B cell (primary cell): Measurements from ENCODE around the gene MEA1. TPM values are rescaled to one million over a fixed set of nuclear protein-coding genes. Genes with fewer than 3 reads are reported as not detected.

Source experiments
- ATAC-seq: fragments of 200-7000 bp; cut with Tn5 transposase; one replicate; pipeline ENCODE4 v1.10.0; 2021; ENCODE audit warnings: low read depth, mild to moderate bottlenecking, moderate number of reproducible peaks, moderate library complexity
- CTCF ChIA-PET: fragments of 350-600 bp; sonication (Branson Sonifier 250); formaldehyde crosslinking; loops from one replicate; lab custom pipeline; 2021; ENCODE audit warnings: antibody characterized with exemption, inconsistent platforms; lab: Charles Lee
- POLR2A ChIA-PET: fragments of 350-600 bp; sonication (Branson Sonifier 250); formaldehyde crosslinking; loops from one replicate; lab custom pipeline; 2021; ENCODE audit warnings: antibody characterized with exemption; lab: Charles Lee
- DNase-seq: peaks from one replicate; pipeline ENCODE4 v3.0.0; 2013
- H2AFZ ChIP-seq: 2 replicates; pipeline ENCODE4 v1.6.1; 2012; ENCODE audit warnings: mild to moderate bottlenecking, low read depth, low read length; ENCODE audit not compliant: insufficient read depth, poor library complexity, severe bottlenecking
- H3K27ac ChIP-seq, 2 donors: 1 replicate in 1 of 2; 2 replicates in 1 of 2; pipeline ENCODE4 v1.5.1; 2012 to 2013; ENCODE audit warnings: low read length in 2 of 2, mild to moderate bottlenecking in 2 of 2, moderate library complexity in 1 of 2
- H3K27me3 ChIP-seq, 4 experiments: fragments of 200-600 bp in 1 of 4; sonication (generic) in 1 of 4; replicated peaks in 1 of 4; 1 replicate in 2 of 4; 2 replicates in 2 of 4; pipeline versions ENCODE4 v1.6.1 to v1.7.0; 2013 to 2016; ENCODE audit warnings: low read length in 3 of 4, mild to moderate bottlenecking in 2 of 4, mixed read lengths in 1 of 4, moderate library complexity in 1 of 4; ENCODE audit not compliant: insufficient read depth in 4 of 4, control insufficient read depth in 3 of 4; ENCODE audit errors: control extremely low read depth in 1 of 4
- H3K36me3 ChIP-seq, 2 experiments: replicated peaks in 1 of 2; 1 replicate in 1 of 2; 2 replicates in 1 of 2; pipeline versions ENCODE4 v1.6.1 to v1.7.1; 2013; ENCODE audit warnings: low read length in 1 of 2; ENCODE audit not compliant: insufficient read depth in 2 of 2, control insufficient read depth in 1 of 2; ENCODE audit errors: control extremely low read depth in 1 of 2, extremely low read depth in 1 of 2
- H3K4me1 ChIP-seq, 2 donors: fragments of 200-600 bp in 1 of 2; sonication (generic) in 1 of 2; 1 replicate in 1 of 2; 2 replicates in 1 of 2; pipeline versions ENCODE4 v1.5.1 to v1.6.1; 2013 to 2017; ENCODE audit warnings: low read length in 2 of 2; ENCODE audit not compliant: control insufficient read depth in 2 of 2, insufficient read depth in 2 of 2
- H3K4me2 ChIP-seq: replicated peaks from 2 replicates; pipeline ENCODE3; 2012; ENCODE audit warnings: mild to moderate bottlenecking, low read depth, low read length; ENCODE audit not compliant: poor library complexity, severe bottlenecking
- H3K4me3 ChIP-seq, 5 experiments: fragments of 200-600 bp in 1 of 5; sonication (generic) in 1 of 5; 1 replicate in 3 of 5; 2 replicates in 2 of 5; pipeline versions ENCODE4 v1.5.1 to v1.7.0; 2011 to 2016; ENCODE audit warnings: low read length in 4 of 5, mild to moderate bottlenecking in 4 of 5, low read depth in 2 of 5, control low read depth in 1 of 5, moderate library complexity in 1 of 5; ENCODE audit not compliant: insufficient read depth in 1 of 5; ENCODE audit errors: control extremely low read depth in 1 of 5, extremely low read depth in 1 of 5
- H3K79me2 ChIP-seq: fragments of 200-600 bp; sonication (generic); one replicate; pipeline ENCODE4 v1.6.0; 2016; ENCODE audit warnings: low read length; ENCODE audit not compliant: control insufficient read depth, insufficient read depth
- H3K9ac ChIP-seq: fragments of 200-600 bp; sonication (generic); 2 replicates; pipeline ENCODE4 v1.6.1; 2017; ENCODE audit warnings: mild to moderate bottlenecking, low read length, moderate library complexity
- H3K9me3 ChIP-seq, 3 donors: one replicate each; pipeline versions ENCODE4 v1.6.1 to v1.7.1; 2013; ENCODE audit warnings: low read length in 2 of 3; ENCODE audit not compliant: control insufficient read depth in 2 of 3, insufficient read depth in 1 of 3; ENCODE audit errors: control extremely low read depth in 1 of 3
- H4K20me1 ChIP-seq: 2 replicates; pipeline ENCODE4 v1.6.0; 2012; ENCODE audit warnings: mild to moderate bottlenecking, low read length; ENCODE audit not compliant: insufficient read depth, control insufficient read depth, poor library complexity, severe bottlenecking
- H3K27ac Mint-ChIP-seq: one replicate; pipeline ENCODE4 v1.8.0; 2021; ENCODE audit warnings: mixed read lengths
- H3K27me3 Mint-ChIP-seq: one replicate; pipeline ENCODE4 v1.8.0; 2021; ENCODE audit warnings: mixed read lengths
- H3K4me1 Mint-ChIP-seq: one replicate; pipeline ENCODE4 v1.8.0; 2021; ENCODE audit warnings: mixed read lengths
- H3K4me3 Mint-ChIP-seq: one replicate; pipeline ENCODE4 v1.8.0; 2021; ENCODE audit warnings: mixed read lengths
- H3K9me3 Mint-ChIP-seq: one replicate; pipeline ENCODE4 v1.8.0; 2022; ENCODE audit warnings: mixed read lengths; ENCODE audit not compliant: insufficient read depth
- CTCF ChIP-seq: fragments of 200-600 bp; IDR thresholded peaks from one replicate; pipeline ENCODE4 v1.8.0; 2022; ENCODE audit warnings: antibody characterized with exemption, mild to moderate bottlenecking
- EZH2 ChIP-seq: IDR thresholded peaks from 2 replicates; pipeline ENCODE4 v1.6.1; 2012; ENCODE audit warnings: borderline replicate concordance, low read depth, mild to moderate bottlenecking, moderate library complexity, low read length; ENCODE audit not compliant: insufficient read depth, poor library complexity, severe bottlenecking
- WGBS: methylation state at CpG from one replicate; pipeline ENCODE4 v1.1.5; 2013; ENCODE audit warnings: missing lambda C conversion rate; ENCODE audit not compliant: insufficient coverage; 5-methylcytosine and 5-hydroxymethylcytosine counted together
- intact Hi-C: fragments of 100-400 bp; cut with micrococcal nuclease; formaldehyde crosslinking; loops from one replicate; pipeline ENCODE4 v1.10.0; 2022
- polyA plus RNA-seq: library from polyadenylated mRNA; depleted of rRNA; stranded (reverse); fragments of >200 nt; gene quantifications from 2 replicates; pipeline ENCODE4 v1.2.3, GENCODE V29; 2012
- total RNA-seq, 2 donors: library from RNA; stranded (reverse); fragments of 120-200 nt in 1 of 2; gene quantifications; 1 replicate in 1 of 2; 2 replicates in 1 of 2; pipeline versions ENCODE4 v1.2.3 to v1.2.4, GENCODE V29; 2013 to 2022

The MEA1 gene
- total and polyA plus RNA-seq, 2 donors (not counting 1 experiment from before 2014, with no cell fraction given) = 35.7 to 36.7 TPM

- H3K27ac ChIP-seq = peak overlapping the region; percentile 25 to 72
- peak overlapping the region; percentile 8 to 94 (median 85) for H3K4me3 ChIP-seq
- peak overlapping the region; percentile 60 for H3K4me3 Mint-ChIP-seq
- no peaks in the 10 kb centered on the region for H3K27me3 Mint-ChIP-seq
- H3K4me1 ChIP-seq = peaks cover 3 to 25% of the 10 kb centered on the region in 2 donors
- ChIA-PET POLR2A (interaction anchor here (0.9 to 2.0 kb wide), 6 partner anchors 13 to 274 kb away, joined by 3 to 12 read pairs (median 4); partner anchors contain the start of genes CNPY3, CUL7, CUL9 and PEX6), CTCF (interaction anchor here (0.8 to 1.2 kb wide), 3 partner anchors 11 to 121 kb away, joined by 3 to 6 read pairs (median 4); no protein-coding TSS in a partner anchor)
- peaks cover 31% of the 10 kb centered on the region for H3K4me1 Mint-ChIP-seq
- H3K9me3 ChIP-seq = no peaks in the 10 kb centered on the region
- H3K27me3 ChIP-seq = no peaks in the 10 kb centered on the region
- H3K9ac ChIP-seq = peak overlapping the region; percentile 80
- peaks cover 3 to 44% of the 10 kb centered on the region in 2 experiments for H3K36me3 ChIP-seq
- TF ChIP-seq CTCF (no peak), EZH2 (no peak)
- peak overlapping the region; percentile 95 for H2AFZ ChIP-seq
- peaks cover 36% of the 10 kb centered on the region for H4K20me1 ChIP-seq
- peaks cover 42% of the 10 kb centered on the region for H3K79me2 ChIP-seq
- ATAC-seq = no peak
- intact Hi-C loops = loop anchor here (1.0 kb wide), 1 partner anchor 8 kb away; the partner anchor contains the start of gene MEA1
- WGBS = no CpG with 5 or more reads among the region's 5 CpGs
- H3K9me3 Mint-ChIP-seq = no peaks in the 10 kb centered on the region
- no peak for DNase-seq
- peak overlapping the region; percentile 93 for H3K4me2 ChIP-seq
- no peak overlapping the region for H3K27ac Mint-ChIP-seq
These were observed 7.1 kb upstream of the MEA1 start for GRCh38 chr6:43020847-43021246.

DNA sequence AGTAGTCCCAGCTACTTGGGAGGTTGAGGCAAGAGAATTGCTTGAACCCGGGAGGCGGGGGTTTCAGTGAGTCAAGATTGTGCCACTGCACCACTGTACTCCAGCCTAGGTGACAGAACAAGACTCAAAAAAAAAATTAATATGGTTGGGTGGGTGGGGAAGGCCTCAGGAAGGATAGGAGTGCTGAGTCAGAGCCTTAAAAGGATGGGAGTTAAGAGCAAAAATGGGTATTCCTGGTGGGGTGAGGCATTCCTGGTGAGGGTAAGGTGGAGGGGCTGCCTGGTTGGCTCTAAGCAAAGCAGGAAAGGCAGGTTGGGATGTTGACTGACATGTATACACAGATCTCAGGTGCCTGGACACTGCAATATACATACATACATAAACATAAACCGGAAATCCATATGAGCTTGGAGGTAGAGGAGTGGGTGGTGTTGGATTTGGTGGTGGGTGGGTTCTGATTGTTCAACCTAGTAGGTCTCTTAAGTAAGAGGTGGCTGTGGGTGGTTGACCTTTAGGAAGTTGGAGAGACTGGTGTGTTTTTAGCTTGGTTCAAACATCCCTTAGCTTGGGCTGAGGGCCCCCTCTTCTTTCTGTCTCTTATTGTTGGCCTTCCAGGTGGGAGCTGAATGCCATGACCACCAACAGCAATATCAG is 6.4 kb upstream of the MEA1 start:
- Histone ChIP-seq H3K79me2 (peaks cover 49% of the 10 kb centered on the region), H3K4me3 (no peak overlapping the region), H2AFZ (no peak overlapping the region), H3K9ac (no peak overlapping the region), H3K36me3 (peaks cover 3 to 40% of the 10 kb centered on the region in 2 experiments), H3K4me2 (no peak overlapping the region), H3K9me3 (no peaks in the 10 kb centered on the region), H3K27me3 (no peaks in the 10 kb centered on the region), H4K20me1 (peaks cover 39% of the 10 kb centered on the region), H3K4me1 (peaks cover 5 to 29% of the 10 kb centered on the region in 2 donors), H3K27ac (no peak overlapping the region)
- Mint-ChIP-seq H3K27me3 (no peaks in the 10 kb centered on the region), H3K4me1 (peaks cover 35% of the 10 kb centered on the region), H3K9me3 (no peaks in the 10 kb centered on the region), H3K4me3 (peak overlapping the region; percentile 60), H3K27ac (peak overlapping the region; percentile 32)
- intact Hi-C loops = no loop called here
- ChIA-PET CTCF (interaction anchor here (1.2 kb wide), 1 partner anchor 120 kb away, joined by 6 read pairs; no protein-coding TSS in a partner anchor), POLR2A (interaction anchor here (1.3 to 1.6 kb wide), 2 partner anchors 34 to 162 kb away, joined by 4 to 12 read pairs; partner anchors contain the start of genes CUL7 and CUL9)
- no peak for DNase-seq
- no peak for ATAC-seq
- 100% methylated on average over 1 of the region's 3 CpGs for WGBS
- no peak for TF ChIP-seq CTCF
- TF ChIP-seq EZH2 = no peak
